ENCODE results near the gene ZNF662. TPM values are rescaled to one million over a fixed set of nuclear protein-coding genes. Genes with fewer than 3 reads are reported as not detected.

Gene ZNF662
- polyA plus RNA-seq, 1 donor = 19.5 TPM

GRCh38 chr3:42886294-42886822 lies 19.6 kb upstream of the ZNF662 start:
- no peak for DNase-seq (ENCODE audit: low read depth)

DNA sequence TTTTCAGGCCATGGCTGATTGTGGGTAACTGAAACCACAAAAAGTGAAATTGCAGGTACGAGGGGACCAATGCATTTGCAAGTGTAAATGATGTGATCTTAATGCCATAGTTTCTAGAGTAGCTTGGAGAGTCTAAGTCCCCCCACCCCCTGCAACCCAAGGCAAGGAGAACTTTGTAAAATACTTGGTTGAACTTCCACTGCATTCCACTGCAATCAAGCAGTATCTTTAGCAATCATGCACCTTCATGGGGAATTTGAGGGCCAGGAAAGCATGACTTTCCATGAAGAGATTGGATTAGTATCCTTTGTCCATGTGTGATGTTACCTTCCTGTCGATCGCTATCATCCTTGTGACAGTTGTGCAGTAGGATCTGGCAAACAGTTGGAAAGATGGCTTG lies 18.9 kb upstream of the ZNF662 start:
- no peak for DNase-seq (ENCODE audit: low read depth)

GRCh38 chr3:42891042-42891441 lies 14.9 kb upstream of the ZNF662 start:
- DNase-seq (ENCODE audit: low read depth) = no peak

DNA sequence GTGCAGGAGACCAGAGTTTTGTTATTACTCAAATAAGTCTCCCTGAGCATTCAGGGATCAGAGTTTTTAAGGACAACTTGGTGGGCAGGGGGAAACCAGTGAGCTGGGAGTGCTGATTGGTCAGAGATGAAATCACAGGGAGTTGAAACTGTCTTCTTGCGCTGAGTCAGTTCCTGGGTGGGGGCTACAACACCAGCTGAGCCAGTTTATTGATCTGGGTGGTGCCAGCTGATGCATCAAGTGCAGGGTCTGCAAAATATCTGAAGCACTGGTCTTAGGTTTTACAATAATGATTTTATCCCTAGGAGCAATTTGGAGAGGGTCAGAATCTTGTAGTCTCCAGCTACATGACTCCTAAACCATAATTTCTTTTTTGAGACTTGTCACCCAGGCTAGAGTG lies 13.8 kb upstream of the ZNF662 start:
- DNase-seq (ENCODE audit: low read depth) = no peak

DNA sequence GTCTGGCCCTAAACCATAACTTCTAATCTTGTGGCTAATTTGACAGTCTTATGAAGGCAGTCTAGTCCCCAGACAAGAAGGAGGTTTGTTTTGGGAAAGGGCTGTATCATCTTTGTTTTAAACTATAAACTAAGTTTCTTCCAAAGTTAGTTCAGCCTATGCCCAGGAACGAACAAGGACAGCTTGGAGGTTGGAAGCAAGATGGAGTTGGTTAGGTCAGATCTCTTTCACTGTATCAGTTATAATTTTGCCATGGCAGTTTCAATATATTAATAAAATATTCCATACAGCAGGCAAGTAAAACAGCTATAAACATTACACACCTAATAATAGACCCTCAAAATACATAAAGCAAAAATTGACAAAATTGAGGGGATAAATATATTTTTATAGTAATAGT lies 13.1 kb upstream of the ZNF662 start:
- no peak for DNase-seq (ENCODE audit: low read depth)

DNA sequence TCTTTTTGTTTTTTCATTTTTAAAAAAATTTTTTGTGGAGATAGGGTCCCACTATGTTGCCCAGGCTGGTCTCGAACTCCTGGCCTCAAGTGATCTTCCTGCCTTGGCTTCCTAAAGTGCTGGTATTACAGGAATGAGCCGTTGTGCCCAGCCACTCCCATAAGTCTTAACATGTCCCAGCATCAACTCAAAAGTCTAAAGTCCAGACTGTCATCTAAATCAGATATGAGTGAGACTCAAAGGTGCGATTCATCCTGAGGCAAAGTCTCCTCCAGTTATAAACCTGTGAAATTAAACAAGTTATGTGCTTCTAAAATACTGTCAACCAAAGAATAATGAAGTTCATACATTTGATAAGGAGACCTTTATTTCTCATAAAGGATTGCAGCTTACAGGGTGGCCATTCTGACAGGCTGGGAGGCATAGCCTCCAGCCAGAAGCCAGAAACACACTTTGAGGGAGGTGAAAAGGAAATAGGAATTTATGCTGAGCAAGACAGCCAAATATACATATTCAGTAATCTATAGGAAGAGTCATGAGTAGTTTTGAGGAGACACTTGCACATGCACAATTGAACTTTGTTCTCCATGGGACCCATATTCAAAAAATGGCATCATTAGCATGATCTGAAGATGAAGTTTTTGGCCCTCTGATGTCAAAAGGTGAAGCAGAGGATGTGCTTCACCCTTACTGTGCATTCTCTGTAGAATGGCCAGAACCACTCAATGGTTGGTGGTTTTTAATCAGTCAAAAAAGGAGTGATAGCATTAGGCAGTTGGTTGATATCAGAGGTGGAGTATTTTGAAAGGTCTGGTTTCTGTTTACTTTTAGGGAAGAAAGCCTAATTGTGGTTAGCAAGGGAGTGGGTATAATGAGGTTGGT lies 11.0 kb upstream of the ZNF662 start:
- no peak for DNase-seq (ENCODE audit: low read depth)

DNA sequence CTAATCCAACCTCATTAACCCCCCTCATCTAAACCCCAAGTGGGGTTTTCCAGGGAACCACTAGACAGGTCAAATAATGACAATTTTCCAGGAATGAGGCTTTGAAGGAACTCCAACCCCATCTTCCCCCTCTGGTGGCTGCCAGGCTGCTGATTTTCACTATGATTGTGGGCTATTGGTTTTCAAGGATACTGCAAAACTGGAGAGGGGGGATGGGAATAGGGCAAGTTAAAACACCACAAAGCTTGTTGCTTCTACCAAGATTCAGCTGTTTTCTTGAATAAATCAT lies 10.4 kb upstream of the ZNF662 start:
- no peak for DNase-seq (ENCODE audit: low read depth)

DNA sequence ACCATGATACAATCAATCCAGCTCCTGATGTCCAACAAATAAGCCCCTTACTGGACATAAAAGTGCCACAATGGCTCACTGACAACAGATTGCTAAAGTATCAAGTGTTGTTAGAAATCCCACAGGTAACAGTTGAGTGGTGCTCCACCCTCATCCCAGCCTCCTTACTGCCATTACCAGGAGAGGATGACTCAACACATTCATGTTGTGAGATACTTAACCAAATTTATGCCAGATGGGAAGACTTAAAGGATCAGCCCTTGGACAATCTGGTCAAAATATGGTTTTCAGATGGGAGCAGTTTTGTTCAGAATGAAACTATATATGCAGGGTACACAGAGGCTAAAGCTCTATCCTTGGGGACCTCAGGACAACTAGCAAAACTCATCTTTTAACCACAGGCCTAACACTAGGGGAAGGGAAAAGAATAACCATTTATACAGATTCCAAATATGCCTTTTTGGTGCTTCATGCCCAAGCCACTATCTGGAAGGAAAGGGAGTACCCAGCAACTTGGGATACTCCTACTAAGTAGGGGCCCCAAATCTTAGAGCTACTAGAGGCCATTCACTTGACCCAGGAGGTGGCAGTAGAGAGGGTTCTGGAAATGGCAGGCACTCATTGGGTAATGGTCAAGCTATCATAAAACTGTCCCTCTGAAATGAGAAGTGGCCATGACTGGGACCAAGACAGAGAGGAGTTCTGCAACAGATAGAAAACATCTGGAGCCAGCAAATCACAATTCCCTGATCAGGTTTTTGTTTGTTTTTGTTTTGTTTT lies 6.9 kb upstream of the ZNF662 start:
- DNase-seq (ENCODE audit: low read depth) = no peak

GRCh38 chr3:42900226-42901072 lies 5.5 kb upstream of the ZNF662 start:
- DNase-seq (ENCODE audit: low read depth) = no peak

DNA sequence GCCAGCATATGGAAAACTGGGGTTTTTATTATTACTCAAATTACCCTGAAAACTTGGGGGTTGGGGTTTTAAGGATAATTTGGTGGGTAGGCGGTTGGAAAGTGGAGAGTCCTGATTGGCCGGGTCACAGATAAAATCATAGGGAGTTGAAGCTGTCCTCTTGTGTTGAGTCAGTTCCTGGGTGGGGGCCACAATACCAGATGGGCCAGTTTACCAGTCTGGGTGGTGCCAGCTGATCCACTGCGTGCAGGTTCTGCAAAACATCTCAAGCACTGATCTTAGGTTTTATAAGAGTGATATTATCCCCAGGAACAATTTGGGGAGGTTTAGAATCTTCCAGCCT lies 4.9 kb upstream of the ZNF662 start:
- no peak for DNase-seq (ENCODE audit: low read depth)

- DNase-seq (ENCODE audit: low read depth) = no peak
Observed at GRCh38 chr3:42902257-42902656, 3.7 kb upstream of the ZNF662 start.

DNA sequence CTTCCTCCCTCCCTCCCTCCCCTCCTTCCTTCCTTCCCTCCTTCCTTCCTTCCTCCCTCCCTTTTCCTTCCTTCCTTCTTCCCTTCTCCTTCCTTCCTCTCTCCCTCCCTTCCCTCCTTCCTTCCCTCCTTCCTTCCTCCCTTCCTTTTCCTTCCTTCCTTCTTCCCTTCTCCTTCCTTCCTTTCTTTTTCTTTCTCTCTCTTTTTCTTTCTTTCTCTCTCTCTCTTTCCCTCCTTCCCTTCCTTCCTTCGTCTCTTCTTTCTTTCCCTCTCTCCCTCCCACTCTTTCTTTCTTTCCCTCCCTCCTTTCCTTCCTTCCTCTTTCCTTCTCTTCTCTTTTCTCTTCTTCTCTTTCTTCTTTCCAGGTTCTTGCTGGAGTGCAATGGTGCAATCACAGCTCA lies 1.9 kb upstream of the ZNF662 start:
- no peak for DNase-seq (ENCODE audit: low read depth)

GRCh38 chr3:42905740-42906069 lies 237 bp upstream of the ZNF662 start:
- DNase-seq (ENCODE audit: low read depth) = no peak

DNA sequence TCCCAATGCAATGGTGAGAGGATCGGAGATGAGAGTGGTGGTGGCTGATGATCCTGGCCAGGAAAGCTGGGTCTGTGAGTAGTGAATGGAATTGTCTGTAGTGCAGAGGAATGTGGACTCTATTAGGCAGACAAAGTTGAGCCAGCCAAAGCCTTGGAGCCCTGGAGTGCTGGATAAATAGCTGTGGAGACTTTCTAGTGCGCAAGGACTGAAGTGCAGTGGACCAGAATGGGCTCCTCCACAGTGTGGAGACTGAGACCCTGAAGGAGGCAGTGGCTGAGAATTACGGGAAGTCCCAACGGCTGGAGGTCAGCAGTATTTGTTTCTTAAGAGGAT lies 874 bp downstream of the ZNF662 start:
- DNase-seq (ENCODE audit: low read depth) = no peak

DNA sequence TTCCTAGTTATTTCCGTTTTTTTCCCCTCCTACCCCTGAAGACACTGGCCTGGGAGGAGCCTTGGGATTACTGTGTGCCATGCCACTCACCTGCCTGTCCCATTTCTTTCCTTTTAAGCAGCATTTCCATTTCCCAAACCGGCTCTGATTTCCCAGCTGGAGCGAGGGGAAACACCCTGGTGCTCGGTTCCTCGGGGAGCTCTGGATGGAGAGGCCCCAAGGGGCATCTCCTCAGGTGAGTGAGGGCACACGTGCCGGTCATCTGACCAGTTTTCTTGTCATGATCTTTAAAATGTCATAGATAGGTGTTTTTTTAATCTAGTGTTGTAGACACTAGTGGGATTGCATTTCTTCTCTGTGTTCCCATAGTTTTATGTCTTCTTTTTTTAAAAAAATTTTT lies 2.7 kb downstream of the ZNF662 start:
- no peak for DNase-seq (ENCODE audit: low read depth)

- DNase-seq (ENCODE audit: low read depth) = no peak
Observed at GRCh38 chr3:42911551-42911950, 5.6 kb downstream of the ZNF662 start.

DNA sequence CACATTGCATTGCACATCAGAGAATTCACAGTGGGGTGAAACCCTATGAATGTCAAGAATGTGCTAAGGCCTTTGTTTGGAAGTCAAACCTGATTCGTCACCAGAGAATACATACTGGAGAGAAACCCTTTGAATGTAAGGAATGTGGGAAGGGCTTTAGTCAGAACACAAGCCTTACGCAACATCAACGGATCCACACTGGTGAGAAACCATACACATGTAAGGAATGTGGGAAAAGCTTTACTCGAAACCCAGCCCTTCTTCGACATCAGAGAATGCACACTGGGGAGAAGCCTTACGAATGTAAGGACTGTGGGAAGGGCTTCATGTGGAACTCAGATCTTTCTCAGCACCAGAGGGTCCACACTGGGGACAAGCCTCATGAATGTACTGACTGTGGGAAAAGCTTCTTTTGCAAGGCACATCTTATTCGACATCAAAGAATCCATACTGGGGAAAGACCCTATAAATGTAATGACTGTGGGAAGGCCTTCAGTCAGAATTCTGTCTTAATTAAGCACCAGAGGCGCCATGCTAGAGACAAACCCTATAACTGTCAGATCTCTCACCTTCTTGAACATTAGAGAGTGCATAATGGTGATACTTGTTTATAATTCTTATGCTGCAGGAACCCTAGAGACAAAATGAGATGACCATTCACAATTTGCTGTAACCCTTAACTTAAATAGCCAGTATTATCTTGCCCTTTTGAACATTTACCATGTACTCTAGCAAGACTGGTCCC lies 9.0 kb downstream of the ZNF662 start:
- DNase-seq (ENCODE audit: low read depth) = no peak

- no peak for DNase-seq (ENCODE audit: low read depth)
Observed at GRCh38 chr3:42923606-42924005, 17.7 kb downstream of the ZNF662 start.

- DNase-seq (ENCODE audit: low read depth) = no peak
Observed at GRCh38 chr3:42926310-42926709, 20.4 kb downstream of the ZNF662 start.

GRCh38 chr3:42934111-42934510 lies 28.2 kb downstream of the ZNF662 start:
- no peak for DNase-seq (ENCODE audit: low read depth)

GRCh38 chr3:42934910-42935309 lies 29.0 kb downstream of the ZNF662 start:
- no peak for DNase-seq (ENCODE audit: low read depth)

- DNase-seq (ENCODE audit: low read depth) = no peak
Observed at GRCh38 chr3:42935472-42935871, 29.5 kb downstream of the ZNF662 start.

All from forelimb muscle (tissue), 1 donor.